Testis (tissue), 2 donors: ENCODE measurements around the gene EBP.

Experiments used
- CTCF ChIP-seq, 3 experiments: fragments of 450-650 bp in 2 of 3; fragments of 200-600 bp in 1 of 3; sonication (generic) in 1 of 3; IDR thresholded peaks; one replicate each; pipeline ENCODE4 v1.5.1; 2016 to 2019; ENCODE audit warnings: antibody characterized with exemption in 3 of 3, mild to moderate bottlenecking in 2 of 3, moderate library complexity in 1 of 3
- POLR2A ChIP-seq: fragments of 450-650 bp; IDR thresholded peaks from one replicate; pipeline ENCODE4 v1.6.1; 2017; ENCODE audit warnings: antibody characterized with exemption, mild to moderate bottlenecking, moderate library complexity

- TF ChIP-seq CTCF (IDR thresholded peaks at IDR 0.05) (no peak), POLR2A (no peak)
Observed at GRCh38 chrX:48496660-48497059, 24.9 kb upstream of the EBP start.
